HEK293 (cell line): ENCODE results near the gene SIDT1.

Experiments used
- BCL11A ChIP-seq: fragments of 450-650 bp; formaldehyde crosslinking; IDR thresholded peaks from 2 replicates; pipeline ENCODE4 v1.5.1; 2016; ENCODE audit warnings: low read depth, missing biosample characterization, missing genetic modification characterization
- CTCF ChIP-seq: fragments of 450-650 bp; formaldehyde crosslinking; IDR thresholded peaks from 2 replicates; pipeline ENCODE4 v1.5.1; 2016; ENCODE audit warnings: missing biosample characterization, missing genetic modification characterization
- ELK4 ChIP-seq: IDR thresholded peaks from 2 replicates; pipeline ENCODE4 v1.6.1; 2011; ENCODE audit warnings: mild to moderate bottlenecking, low read depth, low read length, borderline replicate concordance
- HOXA7 ChIP-seq: sonication (generic); formaldehyde crosslinking; IDR thresholded peaks from 2 replicates; pipeline ENCODE4 v1.8.1; 2022; ENCODE audit warnings: missing genetic modification reagents, borderline replicate concordance
- INSM2 ChIP-seq: fragments of 450-650 bp; formaldehyde crosslinking; IDR thresholded peaks from 2 replicates; pipeline ENCODE4 v1.5.1; 2016; ENCODE audit warnings: missing biosample characterization, missing genetic modification characterization
- PBX3 ChIP-seq: sonication (generic); formaldehyde crosslinking; IDR thresholded peaks from 2 replicates; pipeline ENCODE4 v1.8.1; 2022; ENCODE audit warnings: mild to moderate bottlenecking, moderate library complexity, missing genetic modification reagents
- ZNF18 ChIP-seq: fragments of 450-650 bp; formaldehyde crosslinking; IDR thresholded peaks from 2 replicates; pipeline ENCODE4 v1.5.1; 2016; ENCODE audit warnings: missing biosample characterization, missing genetic modification characterization
- ZNF426 ChIP-seq: fragments of 450-650 bp; formaldehyde crosslinking; IDR thresholded peaks from 2 replicates; pipeline ENCODE4 v1.5.1; 2017; ENCODE audit warnings: missing biosample characterization, missing genetic modification characterization, mild to moderate bottlenecking, inconsistent platforms, moderate library complexity
- ZNF513 ChIP-seq: fragments of 450-650 bp; IDR thresholded peaks from 2 replicates; pipeline ENCODE4 v1.5.1; 2018; ENCODE audit warnings: missing biosample characterization, missing genetic modification characterization
- ZNF529 ChIP-seq: fragments of 450-650 bp; formaldehyde crosslinking; IDR thresholded peaks from 2 replicates; pipeline ENCODE4 v1.5.1; 2017; ENCODE audit warnings: missing genetic modification characterization, missing biosample characterization; ENCODE audit not compliant: insufficient replicate concordance
- ZNF596 ChIP-seq: fragments of 450-650 bp; IDR thresholded peaks from 2 replicates; pipeline ENCODE4 v1.5.0; 2018; ENCODE audit warnings: missing biosample characterization, mild to moderate bottlenecking, missing genetic modification characterization, moderate library complexity
- ZNF830 ChIP-seq: fragments of 450-650 bp; IDR thresholded peaks from 2 replicates; pipeline ENCODE4 v1.5.0; 2018; ENCODE audit warnings: missing biosample characterization, missing genetic modification characterization, low read depth, mild to moderate bottlenecking, moderate library complexity

GRCh38 chr3:113521981-113522380 lies 10.4 kb upstream of the SIDT1 start:
- TF ChIP-seq CTCF (tag by site-specific recombination) (no peak), ZNF513 (no peak), ZNF426 (tag by site-specific recombination) (no peak), BCL11A (no peak), ELK4 (no peak), PBX3 (CRISPR knock-in tag) (no peak), HOXA7 (CRISPR knock-in tag) (no peak), ZNF529 (tag by site-specific recombination) (no peak), ZNF18 (tag by site-specific recombination) (no peak), ZNF830 (tag by site-specific recombination) (no peak), ZNF596 (tag by site-specific recombination) (no peak), INSM2 (no peak)
